H1 (cell line): ENCODE measurements around the gene GTPBP1.

Experiments
- POLR2A ChIP-seq, 2 experiments: IDR thresholded peaks; 1 replicate in 1 of 2; 2 replicates in 1 of 2; pipeline ENCODE4 v1.6.1; 2011; ENCODE audit warnings: low read depth in 2 of 2, low read length in 2 of 2, mild to moderate bottlenecking in 2 of 2; ENCODE audit errors: control extremely low read depth in 1 of 2
- RAD21 ChIP-seq, 2 experiments: IDR thresholded peaks in 1 of 2; conservative IDR thresholded peaks in 1 of 2; 2 replicates each; pipeline ENCODE4 v1.6.1; 2011; ENCODE audit warnings: low read depth in 2 of 2, low read length in 2 of 2, improper control_type of control experiment in 1 of 2, inconsistent platforms in 1 of 2, mild to moderate bottlenecking in 1 of 2, moderate library complexity in 1 of 2

DNA sequence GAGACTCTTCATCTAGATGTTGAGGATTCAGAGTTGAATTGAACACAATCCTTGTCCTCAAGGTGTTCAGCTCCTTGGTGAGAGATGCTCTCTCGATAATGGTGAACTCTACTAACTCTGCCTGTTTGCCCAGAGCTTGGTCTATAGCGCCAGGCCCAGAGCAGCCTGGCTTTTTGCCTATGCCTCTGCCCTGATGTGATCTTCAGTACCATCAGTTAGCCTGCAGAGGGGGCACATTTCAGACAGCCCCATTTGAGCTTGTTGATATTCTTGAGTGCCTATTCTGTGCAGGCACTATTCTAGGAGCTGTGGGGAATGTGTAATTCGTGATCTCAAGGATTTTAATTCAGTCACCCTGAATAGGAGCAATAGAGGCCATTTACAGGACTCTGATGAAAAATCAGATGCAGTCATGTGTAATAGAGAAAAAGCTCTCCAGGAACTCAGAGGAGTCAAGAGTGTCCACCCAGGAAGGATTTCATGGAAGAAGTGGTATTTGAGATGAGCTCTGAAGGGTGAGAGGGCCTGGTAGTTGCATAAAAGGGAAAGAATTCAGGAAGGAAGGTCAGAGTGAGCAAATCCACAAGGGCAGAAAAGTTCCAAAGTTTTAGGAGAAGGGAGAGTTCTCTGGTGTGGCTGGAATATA, 19.3 kb downstream of the GTPBP1 start:
- TF ChIP-seq POLR2A (IDR thresholded peaks at IDR 0.05; ENCODE audit: control extremely low read depth in 1 of 2, low read depth in 2 of 2, low read length in 2 of 2) (no peak), RAD21 (IDR thresholded peaks at IDR 0.05 in 1 of 2, conservative IDR thresholded peaks at IDR 0.05 in 1 of 2; ENCODE audit: low read depth in 2 of 2, low read length in 2 of 2) (peak in 1 of 2 experiments; percentile 37; a peak in 2 of 4 replicates)
